HG02981 (cell line): ENCODE measurements around the gene CRYL1.

Source experiments
- ATAC-seq: cut with Tn5 transposase; IDR thresholded peaks from one replicate; pipeline ENCODE4 v1.9.1; 2021; ENCODE audit warnings: mild to moderate bottlenecking, moderate library complexity; ENCODE audit not compliant: unreplicated experiment

Gene CRYL1

GRCh38 chr13:20383058-20383457, 142.6 kb downstream of the CRYL1 start:
- ATAC-seq: no peak

- no peak for ATAC-seq
These were observed 144.3 kb downstream of the CRYL1 start for GRCh38 chr13:20381401-20381800.

DNA sequence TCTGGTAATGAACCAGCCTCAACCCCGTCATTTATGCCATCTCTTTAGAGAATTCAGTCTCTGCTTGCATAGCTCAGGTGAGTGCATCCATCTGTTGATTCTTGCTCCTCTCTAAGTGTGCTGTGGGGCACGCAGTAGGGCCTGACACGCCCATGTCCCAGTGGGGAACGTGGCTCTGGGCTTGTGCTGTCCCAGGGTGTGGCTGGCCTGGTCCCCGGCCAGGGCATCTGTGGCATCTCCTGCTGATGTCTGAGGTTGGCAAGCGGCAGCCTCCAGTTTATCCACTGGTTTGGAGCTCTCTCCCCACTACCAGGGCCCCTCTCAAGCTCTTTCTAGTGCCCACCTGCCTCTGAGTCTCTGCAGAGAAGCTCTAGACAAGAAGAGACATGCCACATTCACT, 146.9 kb downstream of the CRYL1 start:
- no peak for ATAC-seq

DNA sequence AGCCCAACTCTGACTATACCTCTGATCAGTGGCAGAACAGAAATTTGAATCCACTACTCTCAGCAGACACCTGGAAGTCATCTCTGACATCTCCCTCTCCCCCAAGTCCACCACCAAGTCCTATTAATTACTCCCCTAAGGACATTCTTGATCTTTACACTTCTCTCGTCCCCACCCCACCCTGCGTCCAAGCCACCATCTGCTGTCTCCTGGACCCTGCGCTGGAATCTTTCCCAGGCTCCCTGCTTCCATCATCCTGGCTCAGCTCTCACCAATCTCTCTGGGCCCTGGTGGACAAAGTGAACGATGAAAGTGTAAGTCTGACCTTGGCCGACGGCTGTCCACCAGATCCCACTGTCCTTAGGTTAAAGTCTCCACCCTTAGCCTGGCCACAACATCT, 147.9 kb downstream of the CRYL1 start:
- no peak for ATAC-seq

DNA sequence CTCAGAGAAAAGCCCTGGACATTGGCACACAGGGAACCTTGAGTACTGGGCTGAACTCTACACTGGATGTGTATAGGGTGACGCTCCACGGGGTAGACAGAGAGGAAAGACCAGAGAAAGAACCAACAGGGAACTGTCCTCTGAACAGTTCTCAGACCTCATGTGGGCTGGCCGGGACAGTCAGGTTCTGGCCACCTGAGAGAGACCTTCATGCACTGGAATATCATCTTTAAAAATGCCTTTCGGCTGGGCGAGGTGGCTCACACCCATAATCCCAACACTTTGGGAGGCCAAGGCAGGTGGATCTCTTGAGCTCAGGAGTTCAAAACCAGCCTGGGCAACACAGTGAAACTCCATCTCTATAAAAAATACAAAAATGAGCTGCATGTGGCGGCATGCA, 149.8 kb downstream of the CRYL1 start:
- no peak for ATAC-seq

- no peak for ATAC-seq
These were observed 151.8 kb downstream of the CRYL1 start for GRCh38 chr13:20373861-20374260.

GRCh38 chr13:20371825-20372224, 153.8 kb downstream of the CRYL1 start:
- no peak for ATAC-seq

DNA sequence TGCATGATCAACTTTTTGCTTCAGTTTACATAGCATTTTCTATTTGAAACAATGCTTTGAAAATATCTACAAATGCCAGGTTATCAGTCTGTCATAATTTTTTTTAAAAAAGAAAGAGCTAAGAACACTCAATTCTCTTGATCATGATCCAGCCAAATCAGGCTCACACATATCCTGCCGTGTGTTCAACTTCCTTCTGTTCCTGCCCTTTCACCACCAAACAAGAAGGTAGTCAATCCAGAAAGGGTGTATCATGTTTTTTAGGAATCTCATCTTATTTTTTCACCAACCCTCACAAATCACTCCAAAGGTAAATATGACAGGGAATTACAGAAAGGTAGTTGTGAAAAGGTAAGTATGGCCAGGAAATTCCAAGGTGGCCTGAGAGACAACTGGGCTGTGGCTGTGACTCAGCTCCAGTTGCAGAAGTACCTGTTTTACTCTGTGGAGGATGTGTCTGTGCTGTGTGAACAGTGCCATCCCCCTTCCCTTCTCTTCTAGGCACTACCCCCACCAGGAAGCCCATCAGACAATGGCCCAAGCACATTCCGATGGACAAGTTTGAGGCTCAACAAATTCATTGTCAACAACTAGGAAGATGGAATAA, 154.7 kb downstream of the CRYL1 start:
- ATAC-seq: no peak

GRCh38 chr13:20369886-20370361, 155.7 kb downstream of the CRYL1 start:
- peak; percentile 61 for ATAC-seq

- ATAC-seq: no peak
These were observed 159.6 kb downstream of the CRYL1 start for GRCh38 chr13:20366056-20366455.

DNA sequence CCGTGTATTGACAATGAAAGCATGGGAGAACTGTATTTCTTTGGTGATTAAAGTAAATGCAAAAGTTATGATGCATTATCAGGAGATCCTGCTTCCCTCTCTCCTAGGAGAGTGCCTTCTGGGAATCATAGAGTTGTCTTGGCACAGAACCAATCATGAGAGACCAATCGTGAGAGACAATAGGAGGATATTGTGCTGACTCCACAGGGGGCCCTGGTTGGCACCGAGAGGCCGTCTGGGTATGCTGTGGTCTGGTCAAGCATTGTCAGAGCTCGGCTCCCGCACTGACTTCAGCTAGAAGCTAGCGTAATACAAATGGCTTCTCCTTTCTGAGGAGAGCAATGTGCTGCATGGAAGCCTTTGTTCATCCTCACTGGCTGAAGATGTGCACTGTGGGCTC, 162.1 kb downstream of the CRYL1 start:
- no peak for ATAC-seq

GRCh38 chr13:20363172-20363571, 162.5 kb downstream of the CRYL1 start:
- no peak for ATAC-seq

GRCh38 chr13:20362484-20363041, 163.1 kb downstream of the CRYL1 start:
- no peak for ATAC-seq

GRCh38 chr13:20360835-20361412, 164.7 kb downstream of the CRYL1 start:
- no peak for ATAC-seq

DNA sequence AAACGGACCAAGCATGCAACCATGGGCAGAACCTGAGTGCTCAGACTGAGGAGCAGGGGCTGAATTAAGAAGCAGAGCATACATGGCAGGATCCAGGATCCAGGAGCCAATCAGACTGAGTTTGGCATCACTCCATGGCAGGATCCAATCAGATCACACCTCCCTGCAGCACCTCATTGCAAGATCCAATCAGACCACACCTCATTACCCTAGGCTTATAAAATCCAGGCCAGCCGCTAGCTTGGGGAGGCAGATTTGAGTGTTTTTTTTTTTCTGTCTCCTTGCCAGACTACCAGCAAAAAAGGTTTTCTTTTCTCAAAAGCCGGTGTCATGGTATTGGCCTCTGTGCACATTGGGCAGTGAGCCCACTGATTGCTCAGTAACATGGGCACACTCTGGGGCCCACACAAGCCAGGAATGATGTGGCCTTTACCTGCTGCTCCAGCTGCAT, 165.6 kb downstream of the CRYL1 start:
- no peak for ATAC-seq

GRCh38 chr13:20359335-20359734, 166.3 kb downstream of the CRYL1 start:
- no peak for ATAC-seq

DNA sequence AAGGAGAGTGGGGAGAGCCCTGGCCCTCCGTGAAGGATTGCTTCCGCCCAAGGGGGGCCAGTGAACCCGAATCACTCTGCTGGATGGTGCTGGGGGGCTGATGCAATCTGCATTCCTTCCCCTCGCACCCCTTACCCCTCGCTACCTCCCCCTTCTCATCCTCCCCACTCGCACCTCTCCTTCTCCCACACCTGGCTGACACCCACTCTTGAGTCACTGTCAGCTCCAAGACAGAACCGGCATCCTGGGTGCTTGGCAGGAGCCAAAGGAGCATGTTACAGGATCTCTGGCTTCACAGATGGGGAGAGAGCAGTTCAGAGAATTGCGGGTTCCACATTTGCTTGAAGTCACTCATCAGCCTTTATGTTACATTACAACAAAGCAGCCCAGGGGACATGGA, 167.6 kb downstream of the CRYL1 start:
- no peak for ATAC-seq

- ATAC-seq: no peak
These were observed 169.2 kb downstream of the CRYL1 start for GRCh38 chr13:20356444-20356843.

DNA sequence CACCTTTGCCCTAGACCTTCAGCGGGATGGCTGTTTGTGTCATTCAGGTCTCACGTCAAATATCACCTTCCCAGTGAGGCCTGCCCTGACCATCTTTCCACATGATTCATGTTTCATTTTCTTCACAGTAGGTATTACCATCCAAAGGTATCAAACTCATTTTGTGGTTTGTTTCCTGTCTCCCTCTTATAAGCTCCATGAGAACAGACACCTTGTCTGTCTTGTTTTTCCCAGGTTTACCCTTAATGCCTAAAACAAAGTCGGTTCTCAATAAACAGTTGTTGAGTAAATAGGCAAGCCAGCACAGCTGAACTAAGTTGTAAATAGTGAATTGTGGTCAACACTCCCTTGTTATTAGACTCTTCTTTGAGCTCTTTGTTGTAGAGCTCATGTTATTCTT, 170.9 kb downstream of the CRYL1 start:
- no peak for ATAC-seq

DNA sequence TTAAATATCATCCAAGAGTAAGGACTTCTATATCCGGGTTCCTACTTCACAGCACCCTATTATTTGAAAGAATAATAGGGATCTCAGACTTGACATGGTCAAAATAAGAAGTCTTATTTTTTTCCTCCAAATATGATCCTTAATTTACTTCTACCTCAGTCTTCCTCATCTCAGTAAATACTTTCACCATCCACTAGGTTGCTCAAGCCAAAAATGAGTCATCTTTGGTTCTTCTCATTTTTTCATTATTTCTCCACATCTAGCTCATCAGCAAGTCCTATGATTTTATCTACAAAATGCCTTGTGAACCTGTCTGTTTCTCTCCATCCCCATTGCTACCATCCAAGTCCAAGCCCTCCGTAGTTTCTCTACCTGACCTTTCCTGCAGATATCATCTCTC, 171.7 kb downstream of the CRYL1 start:
- no peak for ATAC-seq
